GM18526 (cell line): ENCODE data around the gene HIPK3.

Source experiments
- POLR2A ChIP-seq: IDR thresholded peaks from 3 replicates; pipeline ENCODE4 v1.6.1; 2011; ENCODE audit not compliant: insufficient read length; ENCODE audit errors: extremely low read depth

Gene HIPK3

DNA sequence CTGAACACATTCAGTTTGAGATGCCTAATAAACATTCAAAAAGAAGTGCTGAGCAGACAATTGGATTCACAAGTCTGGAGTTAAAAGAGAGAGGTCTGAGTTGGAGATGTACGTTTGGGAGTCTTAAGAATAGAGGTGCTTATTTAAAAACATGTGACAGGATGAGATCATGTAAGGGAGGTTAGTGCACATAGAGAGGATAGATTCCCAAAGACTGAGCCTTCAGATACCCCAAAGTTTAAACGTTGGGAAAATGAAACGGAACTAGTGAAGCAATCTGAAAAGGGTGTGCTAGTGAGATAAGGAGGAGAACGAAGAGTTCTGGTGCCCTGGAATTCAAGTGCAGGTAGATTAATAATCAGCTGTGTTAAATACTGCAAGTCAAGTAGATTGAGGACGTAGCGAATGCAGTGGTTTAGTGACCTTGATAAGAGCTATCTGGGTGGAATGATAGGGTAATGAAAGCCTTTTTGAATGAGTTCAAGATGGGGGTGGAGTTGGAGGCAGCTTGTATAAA, 63.7 kb downstream of the HIPK3 start:
- no peak for TF ChIP-seq POLR2A

DNA sequence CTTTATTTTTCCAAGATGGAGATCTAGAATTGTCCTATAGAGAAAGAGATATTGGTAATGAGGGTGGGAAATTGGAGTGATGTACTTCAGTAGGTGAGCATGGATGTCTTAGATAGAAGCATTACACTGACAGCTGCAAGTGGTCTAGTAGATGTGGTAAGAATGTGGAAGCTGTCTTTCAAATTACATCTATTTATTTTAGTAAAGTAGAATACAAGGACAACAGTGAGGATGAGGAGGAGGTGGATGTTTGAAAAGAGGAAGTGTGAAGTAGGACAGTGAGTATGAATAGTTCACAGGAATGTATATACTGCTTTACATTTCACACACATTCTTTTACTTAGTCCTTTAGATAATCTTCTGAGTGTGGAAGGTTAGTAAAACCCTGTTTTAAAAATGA, 64.2 kb downstream of the HIPK3 start:
- no peak for TF ChIP-seq POLR2A

DNA sequence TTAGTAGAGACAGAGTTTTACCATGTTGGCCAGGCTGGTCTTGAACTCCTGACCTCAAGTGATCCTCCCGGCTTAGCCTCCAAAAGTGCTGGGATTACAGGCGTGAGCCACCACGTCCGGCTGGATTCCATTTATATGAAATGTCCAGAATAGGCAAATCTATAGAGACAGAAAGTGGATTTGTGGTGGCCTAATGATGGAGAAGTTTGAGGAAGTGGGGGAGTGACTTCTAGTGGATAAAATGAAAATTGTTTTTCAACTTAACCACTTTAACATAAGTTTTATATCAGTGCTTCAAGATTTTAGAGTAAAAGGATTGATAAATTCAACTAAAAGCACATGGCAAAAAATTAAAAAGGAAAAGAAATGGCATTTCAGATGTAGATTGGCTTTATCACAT, 66.2 kb downstream of the HIPK3 start:
- TF ChIP-seq POLR2A: no peak

DNA sequence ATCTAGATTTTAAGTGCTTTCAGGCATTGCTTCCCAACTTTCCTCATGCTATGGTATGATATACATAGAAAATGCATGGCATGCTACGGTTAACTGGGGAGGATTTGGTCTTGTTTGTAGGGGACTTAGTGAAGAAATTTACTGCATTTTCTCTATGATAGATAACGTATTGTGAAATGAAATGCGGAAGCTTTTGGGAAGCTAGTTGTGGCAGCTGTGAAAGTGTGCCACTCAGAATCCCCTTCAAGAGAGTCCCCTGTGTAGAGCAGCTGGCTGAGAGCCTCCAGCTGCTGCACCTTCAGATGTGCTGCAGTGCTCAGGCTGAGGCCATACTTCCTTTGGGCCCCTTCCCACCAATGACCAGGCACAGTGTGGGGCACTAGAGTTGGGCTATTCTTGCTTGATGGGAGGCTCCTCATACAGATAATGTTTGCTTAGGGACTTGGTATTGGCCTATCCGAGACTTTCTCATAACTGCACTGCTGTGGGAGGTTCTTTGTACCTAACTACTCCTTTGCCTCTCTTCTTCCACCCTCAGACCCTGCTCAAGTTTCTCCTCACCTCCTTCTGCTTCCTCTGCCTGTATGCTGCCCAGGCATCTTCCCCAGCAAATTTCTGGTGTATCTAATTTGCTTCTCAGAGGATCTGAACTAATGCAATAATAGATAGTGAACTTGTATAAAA, 67.3 kb downstream of the HIPK3 start:
- no peak for TF ChIP-seq POLR2A

DNA sequence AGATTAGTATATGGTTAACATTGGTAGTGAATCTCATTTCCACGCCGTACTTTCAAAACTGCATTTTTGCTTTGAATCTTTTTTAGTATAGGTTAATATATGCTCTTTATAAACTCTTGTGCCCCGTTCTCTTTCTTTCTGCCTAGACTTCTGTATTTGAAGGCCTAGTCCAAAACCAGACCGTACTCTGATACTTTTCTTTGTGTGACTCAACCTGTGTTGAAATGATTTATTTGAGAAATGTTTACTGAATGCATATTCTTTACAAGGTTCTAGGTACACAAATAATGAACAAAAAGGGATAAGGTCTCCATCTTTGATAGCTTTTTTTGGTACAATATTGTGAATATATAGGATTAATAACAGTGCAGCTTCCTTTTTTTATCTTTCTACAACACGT, 68.3 kb downstream of the HIPK3 start:
- no peak for TF ChIP-seq POLR2A

DNA sequence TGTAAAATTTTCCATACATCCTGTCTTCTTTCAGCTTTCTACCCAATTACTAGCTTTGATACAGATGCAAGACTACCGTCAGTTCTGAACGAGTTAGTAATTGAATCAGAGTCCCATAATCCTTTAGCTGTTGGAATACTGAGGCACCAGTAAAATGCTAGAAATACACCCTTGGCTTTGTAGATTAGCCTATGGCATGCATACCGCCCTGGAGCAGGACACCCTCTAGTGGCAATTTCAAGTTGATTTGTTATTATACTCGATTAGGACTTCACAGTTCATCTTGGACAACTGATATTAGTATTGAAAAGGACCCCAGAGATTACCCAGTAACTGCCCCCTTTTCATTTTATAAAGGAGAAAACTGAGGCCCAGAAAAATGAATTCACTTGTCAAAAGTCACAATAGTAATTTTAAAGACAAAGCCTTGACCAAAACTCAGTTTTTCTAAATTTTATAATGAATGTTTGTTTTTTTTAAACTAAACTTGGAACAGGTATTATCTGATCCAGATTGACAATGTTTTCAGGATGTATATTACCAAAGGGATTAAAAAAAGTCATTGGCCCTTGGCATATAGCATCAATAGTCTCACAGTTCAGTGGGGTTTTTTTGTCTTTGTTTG, 72.6 kb downstream of the HIPK3 start:
- no peak for TF ChIP-seq POLR2A

DNA sequence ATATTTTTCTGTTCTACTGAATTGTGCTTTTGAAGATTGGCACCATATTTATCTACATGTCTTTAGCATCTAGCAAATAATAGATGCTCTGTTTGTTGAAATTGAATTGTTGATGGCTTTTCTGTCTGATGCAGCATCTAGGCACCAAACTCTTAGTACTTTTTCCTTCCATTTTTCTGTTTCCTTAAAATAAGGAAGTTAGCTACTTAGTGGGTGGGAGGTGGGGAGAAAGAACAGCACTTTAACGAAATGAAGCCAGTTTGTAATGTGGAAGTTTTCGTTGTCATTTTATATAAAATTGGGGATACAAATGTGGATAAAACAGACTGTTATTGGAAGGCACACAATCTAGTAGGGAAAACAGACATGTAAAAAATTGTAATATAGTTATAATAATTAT, 76.6 kb downstream of the HIPK3 start:
- no peak for TF ChIP-seq POLR2A

DNA sequence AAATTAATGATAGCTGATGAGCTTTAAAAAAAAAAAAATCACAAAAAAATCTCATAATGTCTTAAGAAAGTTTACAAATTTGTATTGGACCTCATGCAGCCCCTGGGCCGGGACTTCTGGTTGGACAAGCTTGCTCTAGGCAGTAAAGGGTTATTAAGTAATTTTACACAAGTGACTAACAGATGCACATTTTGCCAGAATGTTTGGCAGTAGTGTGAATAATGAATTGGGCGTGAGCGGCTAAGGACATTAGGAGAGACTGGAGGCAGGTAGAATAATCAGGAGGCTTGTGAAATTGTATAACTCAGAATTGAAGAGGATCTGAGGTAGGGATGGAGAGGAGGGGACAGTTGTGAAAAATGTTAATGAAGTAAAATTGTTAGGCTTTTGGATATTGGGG, 77.4 kb downstream of the HIPK3 start:
- TF ChIP-seq POLR2A: no peak

DNA sequence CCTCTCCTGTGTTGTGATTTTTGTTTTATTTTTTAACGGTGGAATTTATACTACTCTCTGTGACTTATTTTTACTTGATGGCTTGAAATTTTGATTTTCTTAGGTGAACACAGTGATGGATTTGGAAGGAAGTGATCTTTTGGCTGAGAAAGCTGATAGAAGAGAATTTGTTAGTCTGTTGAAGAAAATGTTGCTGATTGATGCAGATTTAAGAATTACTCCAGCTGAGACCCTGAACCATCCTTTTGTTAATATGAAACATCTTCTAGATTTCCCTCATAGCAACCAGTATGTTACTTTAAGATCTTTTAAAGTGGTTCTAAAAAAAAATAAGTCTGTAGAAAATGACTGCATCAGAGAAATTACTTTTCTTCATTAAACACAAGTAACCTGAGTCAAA, 82.1 kb downstream of the HIPK3 start:
- no peak for TF ChIP-seq POLR2A

DNA sequence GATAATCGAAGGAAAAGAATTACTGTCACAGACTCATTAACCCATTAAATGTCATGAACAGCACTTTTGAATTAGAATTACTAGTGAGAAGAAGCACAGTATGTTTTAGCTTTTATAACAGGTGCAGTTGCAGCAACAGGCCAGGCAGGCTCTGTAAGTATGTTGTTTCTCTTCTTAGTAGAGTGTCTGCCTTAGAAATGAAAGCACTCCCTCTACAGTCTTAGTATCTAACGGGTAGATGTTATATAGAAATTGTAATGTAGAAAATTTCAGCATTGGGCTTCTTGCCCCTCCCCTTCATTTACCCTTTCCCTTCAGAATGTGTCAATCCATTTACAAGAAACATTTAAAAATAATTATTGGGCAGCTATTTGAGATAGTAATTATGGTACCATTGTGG, 87.4 kb downstream of the HIPK3 start:
- no peak for TF ChIP-seq POLR2A

DNA sequence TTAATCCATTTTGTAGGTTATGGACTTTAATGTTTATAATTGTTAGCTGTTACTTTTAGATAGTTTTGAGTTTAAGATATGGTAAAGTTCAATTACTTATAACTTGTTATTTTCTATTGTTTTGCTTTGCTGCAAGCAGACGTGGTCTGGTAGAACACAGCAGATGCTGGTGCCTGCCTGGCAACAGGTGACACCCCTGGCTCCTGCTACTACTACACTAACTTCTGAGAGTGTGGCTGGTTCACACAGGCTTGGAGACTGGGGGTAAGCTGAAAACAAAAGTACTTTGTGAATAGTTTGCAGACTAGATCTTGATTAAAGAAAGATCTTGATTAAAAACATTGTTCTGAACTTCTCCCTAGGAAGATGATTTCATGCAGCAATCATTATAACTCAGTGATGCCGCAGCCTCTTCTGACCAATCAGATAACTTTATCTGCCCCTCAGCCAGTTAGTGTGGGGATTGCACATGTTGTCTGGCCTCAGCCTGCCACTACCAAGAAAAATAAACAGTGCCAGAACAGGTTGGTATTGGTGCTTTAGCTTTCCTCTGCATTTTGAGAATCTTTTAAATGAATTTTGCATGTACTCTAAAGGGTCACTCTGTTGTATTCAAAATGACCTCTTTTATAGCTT, 90.4 kb downstream of the HIPK3 start:
- no peak for TF ChIP-seq POLR2A

DNA sequence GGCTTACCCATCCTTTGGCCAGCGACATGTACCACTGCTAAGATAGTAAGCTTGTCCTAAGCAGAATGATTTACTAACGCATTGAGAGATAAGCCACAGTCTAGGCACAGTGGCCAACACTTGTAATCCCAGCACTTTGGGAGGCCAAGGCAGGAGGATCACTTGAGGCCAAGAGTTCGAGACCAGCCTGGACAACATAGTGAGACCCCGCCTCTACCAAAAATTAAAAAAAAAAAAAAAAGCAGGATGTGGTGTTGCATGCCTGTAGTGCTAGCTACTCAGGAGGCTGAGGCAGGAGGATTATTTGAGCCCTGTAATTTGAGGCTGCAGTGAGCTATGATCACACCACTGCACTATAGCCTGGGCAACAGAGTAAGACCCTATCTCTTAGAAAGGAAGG, 93.1 kb downstream of the HIPK3 start:
- no peak for TF ChIP-seq POLR2A

DNA sequence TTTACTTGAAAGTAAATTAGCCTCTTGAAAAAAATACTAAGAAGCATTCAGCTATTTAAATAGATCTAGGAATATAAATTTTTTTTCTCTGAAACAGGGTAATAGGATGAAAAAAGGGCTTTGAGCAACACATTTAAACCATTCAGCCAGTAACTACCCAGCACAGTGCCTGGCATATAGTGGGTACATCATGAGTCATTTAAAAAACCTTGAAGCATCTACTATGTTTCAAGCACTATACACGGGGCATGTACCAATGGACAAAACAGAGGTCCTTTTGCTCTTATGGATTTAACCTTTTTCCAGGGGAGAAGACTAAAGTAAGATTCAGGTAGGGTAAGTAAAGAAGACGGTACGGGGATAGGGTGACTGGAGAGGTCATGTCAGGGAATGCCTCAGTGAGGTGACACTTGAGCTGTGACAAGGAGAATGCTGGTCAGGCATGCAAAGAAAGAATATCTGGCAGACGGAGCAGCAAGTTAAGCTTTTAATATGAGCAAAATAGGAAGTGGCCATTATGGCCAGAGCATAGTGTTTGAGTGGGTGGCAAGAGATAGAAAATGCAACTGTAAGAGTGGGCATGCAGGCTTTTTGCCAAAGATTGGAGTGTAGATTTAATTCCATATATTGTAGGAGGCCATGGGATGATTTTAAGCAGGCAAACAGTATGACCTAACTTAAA, 101.1 kb downstream of the HIPK3 start:
- TF ChIP-seq POLR2A: no peak

DNA sequence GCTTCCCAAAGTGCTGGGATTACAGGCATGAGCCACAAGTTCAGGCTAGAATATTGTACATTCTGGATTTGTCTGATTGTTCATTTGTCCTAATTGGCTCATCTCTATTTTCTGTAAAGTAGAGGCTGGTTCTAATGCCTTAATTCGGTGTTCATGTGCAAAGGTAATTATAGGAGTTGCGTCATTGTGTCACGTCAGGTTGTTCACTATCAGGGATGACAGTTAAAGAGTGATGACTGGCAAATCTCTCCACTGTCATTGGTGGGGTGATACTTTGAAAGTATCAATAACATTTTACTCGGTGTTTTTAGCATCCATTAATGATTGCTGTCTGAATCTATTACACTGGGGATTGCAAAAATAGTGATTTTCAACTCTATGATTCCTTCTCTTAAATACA, 103.5 kb downstream of the HIPK3 start:
- no peak for TF ChIP-seq POLR2A

DNA sequence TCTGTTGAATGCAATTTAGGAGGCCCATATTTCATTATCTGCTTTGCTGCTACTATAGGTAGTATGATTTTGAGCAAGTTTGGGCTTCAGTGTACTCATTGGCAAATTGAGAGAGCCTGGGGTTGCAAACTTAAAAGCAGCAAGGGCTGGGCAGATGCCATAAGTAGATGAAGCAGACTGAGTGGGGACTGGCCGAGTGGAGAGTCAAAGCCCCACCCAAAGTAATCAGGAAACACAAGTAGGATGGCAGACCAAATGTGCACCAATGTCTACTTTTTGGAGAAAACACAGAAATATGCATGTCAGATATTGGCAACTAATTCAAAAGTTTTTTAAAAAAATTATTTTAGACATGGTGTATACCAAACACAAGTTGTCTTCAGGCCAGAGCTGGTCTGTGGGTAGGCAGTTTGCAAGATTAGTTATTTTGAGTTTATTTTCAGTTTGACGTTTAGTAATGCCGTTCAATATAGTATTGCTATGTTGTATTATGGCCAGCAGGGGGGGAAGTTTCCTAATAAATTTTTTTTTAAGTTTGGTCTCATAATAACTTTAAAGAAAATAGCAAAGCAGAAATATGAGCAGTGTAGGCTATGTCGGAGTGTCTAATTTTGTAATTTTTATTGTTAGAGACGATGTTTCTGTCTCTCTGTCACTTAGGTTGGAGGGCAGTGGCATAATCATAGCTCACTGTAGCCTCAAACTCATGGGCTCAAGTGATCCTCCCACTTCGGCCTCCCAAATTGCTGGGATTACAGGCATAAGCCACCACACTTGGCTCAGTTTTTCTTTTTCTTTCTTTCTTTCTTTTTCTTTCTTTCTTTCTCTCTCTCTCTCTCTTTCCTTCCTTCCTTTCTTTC, 105.1 kb downstream of the HIPK3 start:
- TF ChIP-seq POLR2A: no peak

DNA sequence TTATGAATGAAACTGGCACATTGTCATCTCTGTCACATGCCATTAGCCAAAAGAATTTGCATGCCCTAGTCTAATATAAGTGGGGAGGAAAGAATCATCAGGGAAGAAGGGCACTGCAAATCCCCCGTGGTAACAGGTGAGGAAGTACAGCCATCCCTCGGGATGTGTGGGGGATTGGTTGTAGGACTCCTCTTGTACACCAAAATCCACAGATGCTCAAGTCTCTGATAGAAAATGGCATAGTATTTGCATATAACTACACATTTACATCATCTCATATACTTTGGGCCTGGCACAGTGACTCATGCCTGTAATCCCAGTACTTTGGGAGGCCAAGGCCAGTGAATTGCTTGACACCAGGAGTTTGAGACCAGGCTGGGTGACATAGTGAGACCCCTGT, 109.7 kb downstream of the HIPK3 start:
- TF ChIP-seq POLR2A: no peak

DNA sequence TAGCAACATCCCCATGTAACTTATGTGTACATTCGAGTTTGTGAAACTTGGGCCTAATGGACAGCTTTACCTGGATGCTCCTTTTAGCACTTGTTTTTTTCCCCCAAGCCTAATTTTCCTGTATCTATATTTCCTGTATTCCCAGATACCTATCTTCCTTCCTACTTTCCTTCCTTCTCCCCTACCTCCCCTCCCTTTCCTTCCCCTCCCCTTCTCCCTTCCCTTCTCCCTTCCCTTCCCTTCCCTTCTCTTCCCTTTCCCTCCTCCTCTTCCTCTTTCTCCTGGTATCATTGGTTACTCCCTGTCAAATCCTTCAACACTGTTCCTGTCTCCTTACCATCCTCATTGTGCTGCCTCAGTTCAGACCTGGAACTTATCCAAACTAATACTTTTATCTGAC, 111.8 kb downstream of the HIPK3 start:
- no peak for TF ChIP-seq POLR2A
